Tibial nerve (tissue), 4 donors: Measurements from ENCODE around the gene SCML2.

Experiments
- EP300 ChIP-seq, 2 donors: sonication (generic); formaldehyde crosslinking; IDR thresholded peaks; one replicate each; pipeline ENCODE4 v1.6.1; 2017; ENCODE audit warnings: antibody characterized with exemption in 2 of 2, mild to moderate bottlenecking in 1 of 2
- POLR2A ChIP-seq, 2 donors: fragments of 450-650 bp; IDR thresholded peaks; one replicate each; pipeline ENCODE4 v1.6.1; 2017; ENCODE audit warnings: antibody characterized with exemption in 2 of 2, mild to moderate bottlenecking in 2 of 2, moderate library complexity in 2 of 2
- TF ChIP-seq, protein P1 (sequence below), 5 experiments: fragments of 200-600 bp in 3 of 5; fragments of 450-650 bp in 2 of 5; sonication (generic) in 3 of 5; IDR thresholded peaks; one replicate each; pipeline ENCODE4 v1.5.1; 2016 to 2019; ENCODE audit warnings: antibody characterized with exemption in 5 of 5, mild to moderate bottlenecking in 3 of 5, moderate library complexity in 2 of 5

DNA sequence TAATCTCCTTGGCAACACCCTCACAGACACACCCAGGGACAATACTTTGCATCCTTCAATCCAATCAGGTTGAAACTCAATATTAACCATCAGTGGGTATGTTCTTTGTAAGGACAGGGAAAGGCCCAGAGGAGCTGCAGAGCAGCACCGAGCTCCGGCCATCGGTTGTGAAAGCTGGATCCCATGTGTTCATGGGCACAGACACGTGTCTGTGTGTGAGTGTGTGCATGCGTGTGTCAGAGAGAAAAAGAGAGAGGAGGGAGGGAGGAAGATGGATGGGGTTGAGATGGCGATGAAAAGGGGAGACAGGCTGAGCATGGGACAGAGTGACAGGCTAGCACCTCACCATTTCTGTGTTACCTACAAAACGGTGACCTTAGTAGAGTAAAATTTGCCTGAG is 127.0 kb downstream of the SCML2 start:
- TF ChIP-seq POLR2A (IDR thresholded peaks at IDR 0.05) (no peak), EP300 (IDR thresholded peaks at IDR 0.05) (no peak)
- TF ChIP-seq, protein P1, sequence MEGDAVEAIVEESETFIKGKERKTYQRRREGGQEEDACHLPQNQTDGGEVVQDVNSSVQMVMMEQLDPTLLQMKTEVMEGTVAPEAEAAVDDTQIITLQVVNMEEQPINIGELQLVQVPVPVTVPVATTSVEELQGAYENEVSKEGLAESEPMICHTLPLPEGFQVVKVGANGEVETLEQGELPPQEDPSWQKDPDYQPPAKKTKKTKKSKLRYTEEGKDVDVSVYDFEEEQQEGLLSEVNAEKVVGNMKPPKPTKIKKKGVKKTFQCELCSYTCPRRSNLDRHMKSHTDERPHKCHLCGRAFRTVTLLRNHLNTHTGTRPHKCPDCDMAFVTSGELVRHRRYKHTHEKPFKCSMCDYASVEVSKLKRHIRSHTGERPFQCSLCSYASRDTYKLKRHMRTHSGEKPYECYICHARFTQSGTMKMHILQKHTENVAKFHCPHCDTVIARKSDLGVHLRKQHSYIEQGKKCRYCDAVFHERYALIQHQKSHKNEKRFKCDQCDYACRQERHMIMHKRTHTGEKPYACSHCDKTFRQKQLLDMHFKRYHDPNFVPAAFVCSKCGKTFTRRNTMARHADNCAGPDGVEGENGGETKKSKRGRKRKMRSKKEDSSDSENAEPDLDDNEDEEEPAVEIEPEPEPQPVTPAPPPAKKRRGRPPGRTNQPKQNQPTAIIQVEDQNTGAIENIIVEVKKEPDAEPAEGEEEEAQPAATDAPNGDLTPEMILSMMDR (IDR thresholded peaks at IDR 0.05) = no peak
